Measurements from ENCODE around the gene FLNA.

FLNA gene

GRCh38 chrX:154412468-154412867, 38.0 kb upstream of the FLNA start:
- no peak for TF ChIP-seq CTCF (IDR thresholded peaks at IDR 0.05; ENCODE audit: extremely low read depth, missing control alignments)
- DNase-seq (ENCODE audit: low spot score) = peak; percentile 18

- no peak for TF ChIP-seq CTCF (IDR thresholded peaks at IDR 0.05; ENCODE audit: extremely low read depth, missing control alignments)
- peak; percentile 75 for DNase-seq (ENCODE audit: low spot score)
Observed at GRCh38 chrX:154411981-154412340, 37.5 kb upstream of the FLNA start.

- DNase-seq (ENCODE audit: low spot score) = peak; percentile 78
- no peak for TF ChIP-seq CTCF (IDR thresholded peaks at IDR 0.05; ENCODE audit: extremely low read depth, missing control alignments)
Observed at GRCh38 chrX:154409222-154409871, 34.9 kb upstream of the FLNA start, which contains the start of gene DNASE1L1. TSS of gene DNASE1L1 (minus strand) at chrX:154409254. CDS start at chrX:154405568, 3,686 bp downstream.

GRCh38 chrX:154408659-154409221, 34.3 kb upstream of the FLNA start:
- no peak for DNase-seq (ENCODE audit: low spot score)
- TF ChIP-seq CTCF (IDR thresholded peaks at IDR 0.05; ENCODE audit: extremely low read depth, missing control alignments) = no peak

GRCh38 chrX:154404625-154405192, 30.3 kb upstream of the FLNA start:
- no peak for DNase-seq (ENCODE audit: low spot score)
- TF ChIP-seq CTCF (IDR thresholded peaks at IDR 0.05; ENCODE audit: extremely low read depth, missing control alignments) = no peak

GRCh38 chrX:154403858-154404257, 29.4 kb upstream of the FLNA start:
- DNase-seq (ENCODE audit: low spot score) = no peak
- no peak for TF ChIP-seq CTCF (IDR thresholded peaks at IDR 0.05; ENCODE audit: extremely low read depth, missing control alignments)

GRCh38 chrX:154403192-154403591, 28.8 kb upstream of the FLNA start:
- TF ChIP-seq CTCF (IDR thresholded peaks at IDR 0.05; ENCODE audit: extremely low read depth, missing control alignments) = no peak
- no peak for DNase-seq (ENCODE audit: low spot score)

Measured in GM20000 (cell line).